Endothelial cell of umbilical vein (primary cell): Measurements from ENCODE around the gene MEPE. TPM values are rescaled to one million over a fixed set of nuclear protein-coding genes. Genes with fewer than 3 reads are reported as not detected.

Source experiments
- BruUV-seq: library from RNA; stranded (reverse); fragments of 400-500 nt; replicated peaks from 2 replicates; lab custom pipeline; 2021; lab: Mats Ljungman, UMichigan
- CTCF ChIA-PET: fragments of 300-600, 350-600 bp; sonication (Branson Sonifier 250); formaldehyde crosslinking; loops from one replicate; lab custom pipeline; 2021; ENCODE audit warnings: antibody characterized with exemption, inconsistent platforms; lab: Charles Lee
- POLR2A ChIA-PET: fragments of 300-600, 350-600 bp; sonication (Branson Sonifier 250); formaldehyde crosslinking; loops from one replicate; lab custom pipeline; 2021; ENCODE audit warnings: antibody characterized with exemption, inconsistent platforms; lab: Charles Lee
- DNase-seq: peaks from one replicate; pipeline ENCODE4 v3.0.0-alpha.2; 2011; ENCODE audit warnings: low read depth, low spot score
- FAIRE-seq: peaks from 2 replicates; lab custom pipeline; 2011; peaks lifted over from hg19 to GRCh38; lab: Jason Lieb, UNC
- H2AFZ ChIP-seq: 2 replicates; pipeline ENCODE4 v1.6.0; 2012; ENCODE audit warnings: low read depth, low read length, control low read depth, inconsistent platforms
- H3K27ac ChIP-seq: 2 replicates; pipeline ENCODE4 v1.5.1; 2011; ENCODE audit warnings: low read depth, mild to moderate bottlenecking, control low read depth, low read length, moderate library complexity; ENCODE audit not compliant: insufficient read depth
- H3K27me3 ChIP-seq, 2 experiments: 2 replicates each; pipeline versions ENCODE4 v1.6.0 to v1.6.1; 2011; ENCODE audit warnings: low read length in 2 of 2, mixed read lengths in 1 of 2; ENCODE audit not compliant: control insufficient read depth in 2 of 2, insufficient read depth in 2 of 2
- H3K36me3 ChIP-seq, 2 experiments: 2 replicates in 1 of 2; 3 replicates in 1 of 2; pipeline ENCODE4 v1.5.1; 2011; ENCODE audit warnings: low read length in 2 of 2, mild to moderate bottlenecking in 1 of 2, moderate library complexity in 1 of 2; ENCODE audit not compliant: control insufficient read depth in 2 of 2, insufficient read depth in 2 of 2; ENCODE audit errors: extremely low read depth in 1 of 2
- H3K4me1 ChIP-seq: 3 replicates; pipeline ENCODE4 v1.5.1; 2011; ENCODE audit warnings: mild to moderate bottlenecking, low read length; ENCODE audit not compliant: control insufficient read depth, insufficient read depth; ENCODE audit errors: extremely low read depth
- H3K4me2 ChIP-seq: 2 replicates; pipeline ENCODE4 v1.6.1; 2011; ENCODE audit warnings: low read length, control low read depth, mixed read lengths; ENCODE audit not compliant: insufficient read depth
- H3K4me3 ChIP-seq, 3 experiments: fragments of 200-600 bp in 1 of 3; sonication (generic), shearing (Covaris generic) in 1 of 3; replicated peaks in 1 of 3; 2 replicates each; pipeline ENCODE4 v1.5.1; 2011 to 2016; ENCODE audit warnings: control low read depth in 3 of 3, low read length in 3 of 3, mild to moderate bottlenecking in 2 of 3, inconsistent platforms in 1 of 3, low read depth in 1 of 3, moderate library complexity in 1 of 3; ENCODE audit not compliant: insufficient read depth in 1 of 3
- H3K79me2 ChIP-seq: 2 replicates; pipeline ENCODE4 v1.6.0; 2012; ENCODE audit warnings: low read length, inconsistent platforms; ENCODE audit not compliant: control insufficient read depth, insufficient read depth
- H3K9ac ChIP-seq: replicated peaks from 2 replicates; pipeline ENCODE3; 2011; ENCODE audit warnings: low read length, control low read depth; ENCODE audit not compliant: insufficient read depth; ENCODE audit errors: extremely low read depth
- H3K9me1 ChIP-seq: replicated peaks from 3 replicates; pipeline ENCODE4 v1.6.0; 2011; ENCODE audit warnings: mild to moderate bottlenecking, low read length; ENCODE audit not compliant: control insufficient read depth, insufficient read depth; ENCODE audit errors: extremely low read depth
- H3K9me3 ChIP-seq: replicated peaks from 2 replicates; pipeline ENCODE4 v1.5.1; 2012; ENCODE audit warnings: low read length, inconsistent platforms; ENCODE audit not compliant: control insufficient read depth, insufficient read depth
- H4K20me1 ChIP-seq: replicated peaks from 2 replicates; pipeline ENCODE3; 2011; ENCODE audit warnings: mild to moderate bottlenecking, low read length; ENCODE audit not compliant: control insufficient read depth, insufficient read depth; ENCODE audit errors: extremely low read depth
- CTCF ChIP-seq, 2 donors: IDR thresholded peaks; 1 replicate in 1 of 2; 2 replicates in 1 of 2; pipeline ENCODE4 v1.5.1; 2011; ENCODE audit warnings: low read length in 2 of 2, mild to moderate bottlenecking in 2 of 2, moderate library complexity in 2 of 2, control low read depth in 1 of 2, inconsistent platforms in 1 of 2, low read depth in 1 of 2; ENCODE audit not compliant: insufficient read depth in 1 of 2; ENCODE audit errors: extremely low read depth in 1 of 2
- EZH2 ChIP-seq: IDR thresholded peaks from 2 replicates; pipeline ENCODE4 v1.6.1; 2012; ENCODE audit warnings: borderline replicate concordance, low read depth, mild to moderate bottlenecking, moderate library complexity, low read length, inconsistent platforms; ENCODE audit not compliant: severe bottlenecking
- FOS ChIP-seq: IDR thresholded peaks from 2 replicates; pipeline ENCODE4 v1.6.1; 2011; ENCODE audit warnings: mild to moderate bottlenecking, low read length, moderate library complexity, borderline replicate concordance; ENCODE audit not compliant: insufficient read depth
- GATA2 ChIP-seq: IDR thresholded peaks from 2 replicates; pipeline ENCODE4 v1.7.0; 2011; ENCODE audit warnings: low read depth, mild to moderate bottlenecking, moderate library complexity, mixed read lengths, low read length; ENCODE audit not compliant: insufficient read length, insufficient read depth
- JUN ChIP-seq: IDR thresholded peaks from 2 replicates; pipeline ENCODE4 v1.6.1; 2011; ENCODE audit warnings: borderline replicate concordance, low read depth; ENCODE audit not compliant: insufficient read length, insufficient read depth
- MAX ChIP-seq: IDR thresholded peaks from 2 replicates; pipeline ENCODE4 v1.6.1; 2011; ENCODE audit not compliant: insufficient read depth, insufficient read length
- MYC ChIP-seq: IDR thresholded peaks from one replicate; pipeline ENCODE4 v1.6.1; 2011; ENCODE audit warnings: mild to moderate bottlenecking, low read depth, low read length
- POLR2A ChIP-seq: IDR thresholded peaks from 2 replicates; pipeline ENCODE4 v1.6.1; 2012; ENCODE audit warnings: low read depth, mild to moderate bottlenecking, control low read depth, low read length
- POLR2AphosphoS5 ChIP-seq: IDR thresholded peaks from 2 replicates; pipeline ENCODE4 v1.6.1; 2012; ENCODE audit warnings: low read depth, mild to moderate bottlenecking, control low read depth, low read length, moderate library complexity; ENCODE audit not compliant: insufficient read depth
- dilution Hi-C: fragments of 300-500 bp; cut with MboI; formaldehyde crosslinking; loops from one replicate; pipeline ENCODE4 v1.15.0; 2019; ENCODE audit warnings: low sequenced_read_pairs; ENCODE audit not compliant: extremely low pct_ligation_motif_present
- intact Hi-C: fragments of 100-400 bp; cut with micrococcal nuclease; formaldehyde crosslinking; loops from one replicate; pipeline ENCODE4 v1.10.0; 2022
- polyA plus RNA-seq, 4 experiments: library from polyadenylated mRNA; depleted of rRNA in 3 of 4; stranded (reverse) in 3 of 4; unstranded in 1 of 4; fragments of >200 nt; gene quantifications; 2 replicates each; pipeline versions ENCODE4 v1.2.1 to v1.2.3, GENCODE V29; 2011 to 2012; ENCODE audit warnings: missing spikeins in 1 of 4
- total RNA-seq: library from RNA; stranded (reverse); gene quantifications from 2 replicates; pipeline ENCODE4 v1.2.3, GENCODE V29; 2021

The MEPE gene
- total and polyA plus RNA-seq, 2 donors (not counting 3 experiments of a cell fraction or from before 2014, with no cell fraction given): not detected

GRCh38 chr4:87835743-87836142, 3.0 kb downstream of the MEPE start:
- FAIRE-seq (no peak), DNase-seq (no peak)
- ChIA-PET POLR2A (no interaction called here), CTCF (interaction anchor here (1.7 kb wide), 2 partner anchors 13 to 292 kb away, joined by 5 to 7 read pairs; no protein-coding TSS in a partner anchor)
- no peak overlapping the region for H3K4me3 ChIP-seq
- no peaks in the 10 kb centered on the region for H3K9me3 ChIP-seq
- no peaks in the 10 kb centered on the region for H3K36me3 ChIP-seq
- intact Hi-C loops (loop anchor here (5.0 kb wide), 1 partner anchor 483 kb away; no protein-coding TSS in a partner anchor), dilution Hi-C loops (no loop called here)
- TF ChIP-seq POLR2AphosphoS5 (no peak), EZH2 (no peak), JUN (no peak), FOS (no peak), CTCF (IDR thresholded peaks at IDR 0.05; ENCODE audit: extremely low read depth in 1 of 2, insufficient read depth in 1 of 2, low read depth in 1 of 2, low read length in 2 of 2) (no peak), MAX (no peak), GATA2 (no peak), MYC (no peak), POLR2A (no peak)
- peaks cover 6 to 8% of the 10 kb centered on the region in 2 experiments for H3K27me3 ChIP-seq
- no peaks in the 10 kb centered on the region for H4K20me1 ChIP-seq
- H3K79me2 ChIP-seq: no peaks in the 10 kb centered on the region
- no TSS peak for BruUV-seq
- no peaks in the 10 kb centered on the region for H3K9me1 ChIP-seq
- no peaks in the 10 kb centered on the region for H3K4me1 ChIP-seq
- H3K9ac ChIP-seq: no peak overlapping the region
- H2AFZ ChIP-seq: no peak overlapping the region
- no peak overlapping the region for H3K27ac ChIP-seq
- no peak overlapping the region for H3K4me2 ChIP-seq
